ENCODE results near the gene ERICH4. TPM values are rescaled to one million over a fixed set of nuclear protein-coding genes. Genes with fewer than 3 reads are reported as not detected.
A peak's percentile ranks its signal among the peaks of the same experiment; 100 is the strongest.

The ERICH4 gene
- total and polyA plus RNA-seq, 2 of the 13 experiments (the other 11 are each of a cell fraction or from before 2014, with no cell fraction given), result 0.40 to 0.64 TPM

GRCh38 chr19:41397086-41398049, 45.6 kb upstream of the ERICH4 start, which contains the start of the genes BCKDHA and EXOSC5 (continued):
- peak; percentile 84 for TF ChIP-seq TFE3 (CRISPR knock-in tag; IDR thresholded peaks at IDR 0.05)
- TF ChIP-seq KLF11 (CRISPR knock-in tag; IDR thresholded peaks at IDR 0.05), result no peak
- no peak; the same call in none of the 2 replicates for TF ChIP-seq KDM4B (CRISPR knock-in tag; IDR thresholded peaks at IDR 0.05)
- TF ChIP-seq GRHL1 (CRISPR knock-in tag; conservative IDR thresholded peaks at IDR 0.05), result no peak
- 0 out of 2 replicates have a peak, but pooled peaks have one; percentile 13 for TF ChIP-seq ZNF446 (CRISPR knock-in tag; IDR thresholded peaks at IDR 0.05)
- no peak for TF ChIP-seq ZNF17 (CRISPR knock-in tag; IDR thresholded peaks at IDR 0.05)
- TF ChIP-seq PRDM10 (CRISPR knock-in tag; IDR thresholded peaks at IDR 0.05; ENCODE audit: low read depth), result peak; percentile 53; the same call in 1 of the 2 replicates
- TF ChIP-seq HMGXB4 (CRISPR knock-in tag; IDR thresholded peaks at IDR 0.05; ENCODE audit: borderline replicate concordance in 1 of 2, low read depth in 1 of 2), result 0 out of 4 replicates have a peak, but pooled peaks of 1 of the 2 experiments have one; percentile 28
- no peak for TF ChIP-seq SCMH1 (CRISPR knock-in tag; IDR thresholded peaks at IDR 0.05; ENCODE audit: borderline replicate concordance)
- no peak for TF ChIP-seq SIX1 (CRISPR knock-in tag; IDR thresholded peaks at IDR 0.05; ENCODE audit: borderline replicate concordance)
- TF ChIP-seq ZNF550 (CRISPR knock-in tag; IDR thresholded peaks at IDR 0.05; ENCODE audit: borderline replicate concordance), result no peak
- no peak for TF ChIP-seq NFE2L1 (CRISPR knock-in tag; IDR thresholded peaks at IDR 0.05; ENCODE audit: borderline replicate concordance)
- no peak for TF ChIP-seq ZNF737 (CRISPR knock-in tag; IDR thresholded peaks at IDR 0.05; ENCODE audit: borderline replicate concordance)
- TF ChIP-seq REPIN1 (CRISPR knock-in tag; IDR thresholded peaks at IDR 0.05; ENCODE audit: borderline replicate concordance, low read depth), result peak; percentile 65; the same call in 1 of the 2 replicates
- no peak for TF ChIP-seq ATF7 (IDR thresholded peaks at IDR 0.05)
- no peak for TF ChIP-seq ATF7 (CRISPR knock-in tag; IDR thresholded peaks at IDR 0.05)
- no peak for TF ChIP-seq SOX6 (IDR thresholded peaks at IDR 0.05)
- TF ChIP-seq SOX6 (CRISPR knock-in tag; IDR thresholded peaks at IDR 0.05), result no peak

Measured in HepG2 (cell line).